ENCODE measurements around the gene RPL36AL. TPM values are rescaled to one million over a fixed set of nuclear protein-coding genes. Genes with fewer than 3 reads are reported as not detected.
A peak's percentile ranks its signal among the peaks of the same experiment; 100 is the strongest.
"Not testable (repeated sequence)": the region's sequence is repeated elsewhere in the genome, so short reads cannot be mapped to it uniquely, and the experiment has no call there.

RPL36AL gene
- total RNA-seq, 4 donors from 2014 or later, result 188 to 260 (median 211) TPM

- no peak for DNase-seq
- TF ChIP-seq CTCF (IDR thresholded peaks at IDR 0.05), result peak; percentile 57 to 93 (median 78)
- no peak for TF ChIP-seq POLR2A (IDR thresholded peaks at IDR 0.05)
- Histone ChIP-seq H3K27ac (peak overlapping the region; percentile 95 to 98 (median 96)), H3K9me3 (no peaks in the 10 kb centered on the region), H3K4me1 (peaks cover 9 to 36% (median 19%) of the 10 kb centered on the region in 3 donors), H3K36me3 (peaks cover 0 to 27% (median 0%) of the 10 kb centered on the region in 3 donors), H3K27me3 (no peaks in the 10 kb centered on the region), H3K4me3 (peak overlapping the region; percentile 78 to 96 (median 94))
- 0 to 1% methylated on average over 9 to 12 of the region's 21 CpGs for WGBS, 2 donors
- intact Hi-C loops (cut with DNase I), result no loop called here
These were observed 33.6 kb downstream of the RPL36AL start for GRCh38 chr14:49586673-49587460.

GRCh38 chr14:49585803-49586672 lies 34.4 kb downstream of the RPL36AL start, which contains the start of gene RPS29:
TSS of gene RPS29 (minus strand) at chr14:49586380. CDS start at chr14:49586346, 34 bp downstream.
- Histone ChIP-seq H3K9me3 (no peaks in the 10 kb centered on the region), H3K27me3 (no peaks in the 10 kb centered on the region), H3K4me3 (peak within 1 kb of the TSS; percentile 78 to 96 (median 94)), H3K4me1 (peaks cover 9 to 42% (median 19%) of the 10 kb centered on the region in 3 donors), H3K36me3 (peaks cover 0 to 29% (median 0%) of the 10 kb centered on the region in 3 donors), H3K27ac (peak within 1 kb of the TSS; percentile 95 to 98 (median 96))
- intact Hi-C loops (cut with DNase I), result no loop called here
- TF ChIP-seq CTCF (IDR thresholded peaks at IDR 0.05), result peak in 1 of 6 experiments; percentile 35
- TF ChIP-seq POLR2A (IDR thresholded peaks at IDR 0.05), result peak in 3 of 4 donors; percentile 92 to 96 (median 94)
- WGBS, 2 donors, result 0 to 1% methylated on average over 39 to 48 of the region's 55 CpGs
- DNase-seq, result peak; percentile 89

- WGBS, 2 donors, result 4 to 12% methylated on average over 31 to 32 of the region's 32 CpGs
- intact Hi-C loops (cut with DNase I); H3K9me3 ChIP-seq; H3K27me3 ChIP-seq; DNase-seq: not testable (repeated sequence)
- Histone ChIP-seq H3K4me3 (peak overlapping the region; percentile 78 to 96 (median 94)), H3K36me3 (peaks cover 0 to 29% (median 0%) of the 10 kb centered on the region in 3 donors), H3K4me1 (peaks cover 9 to 52% (median 19%) of the 10 kb centered on the region in 3 donors), H3K27ac (peak overlapping the region in 3 of 4 donors; percentile 95 to 98 (median 96))
These were observed 35.3 kb downstream of the RPL36AL start for GRCh38 chr14:49584981-49585640.

GRCh38 chr14:49584058-49584457 lies 36.4 kb downstream of the RPL36AL start:
- TF ChIP-seq CTCF (IDR thresholded peaks at IDR 0.05), result no peak
- no peak for TF ChIP-seq POLR2A (IDR thresholded peaks at IDR 0.05)
- Histone ChIP-seq H3K9me3 (no peaks in the 10 kb centered on the region), H3K4me1 (peaks cover 9 to 56% (median 19%) of the 10 kb centered on the region in 3 donors), H3K36me3 (peaks cover 0 to 29% (median 0%) of the 10 kb centered on the region in 3 donors), H3K4me3 (peak overlapping the region in 3 of 4 donors; percentile 78 to 96 (median 96)), H3K27ac (peak overlapping the region in 1 of 4 donors; percentile 98), H3K27me3 (no peaks in the 10 kb centered on the region)
- intact Hi-C loops (cut with DNase I), result no loop called here
- WGBS, 2 donors, result 70 to 83% methylated on average over 9 to 11 of the region's 11 CpGs
- DNase-seq, result no peak

- Histone ChIP-seq H3K4me1 (peaks cover 9 to 56% (median 19%) of the 10 kb centered on the region in 3 donors), H3K27ac (no peak overlapping the region), H3K27me3 (no peaks in the 10 kb centered on the region), H3K36me3 (peaks cover 0 to 29% (median 0%) of the 10 kb centered on the region in 3 donors), H3K9me3 (no peaks in the 10 kb centered on the region), H3K4me3 (peak overlapping the region in 2 of 4 donors; percentile 78 to 96)
- WGBS, 2 donors, result 68 to 72% methylated on average over 6 of the region's 6 CpGs
- TF ChIP-seq CTCF (IDR thresholded peaks at IDR 0.05), result no peak
- no peak for TF ChIP-seq POLR2A (IDR thresholded peaks at IDR 0.05)
- intact Hi-C loops (cut with DNase I), result no loop called here
- no peak for DNase-seq
These were observed 36.8 kb downstream of the RPL36AL start for GRCh38 chr14:49583629-49584028.

Data from esophagus squamous epithelium (tissue), 5 donors.